Kidney glomerular epithelial cell (primary cell): ENCODE measurements around the gene FLNB.

Experiments used
- DNase-seq: peaks from one replicate; lab custom pipeline; 2025; lab: John Stamatoyannopoulos, UW

The FLNB gene

DNA sequence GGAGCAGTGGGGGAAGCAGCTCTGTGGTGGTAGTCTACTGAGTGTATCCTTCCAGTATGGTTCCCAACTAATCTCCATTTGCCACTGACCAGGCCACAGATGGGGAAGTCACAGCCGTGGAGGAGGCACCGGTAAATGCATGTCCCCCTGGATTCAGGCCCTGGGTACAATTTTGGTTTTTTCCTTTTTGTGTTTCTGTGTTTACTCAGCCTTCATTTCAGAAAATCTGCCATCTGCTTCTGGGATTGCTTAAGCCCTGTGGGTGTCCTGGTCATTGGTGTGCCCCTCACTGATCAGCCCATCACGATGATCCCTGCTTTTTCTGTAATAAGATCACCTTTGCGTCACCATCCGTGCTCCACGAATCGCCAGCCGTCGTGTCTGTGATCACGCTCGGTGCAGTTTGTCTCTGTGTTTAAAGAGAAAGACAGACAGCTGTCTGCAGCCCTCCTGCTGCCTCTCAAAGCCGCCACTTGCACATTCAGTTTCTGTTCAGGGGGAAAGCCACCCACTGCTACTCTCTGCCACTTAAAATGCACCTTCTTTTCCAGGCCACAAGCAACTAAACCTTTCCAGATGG is 133.6 kb downstream of the FLNB start:
- no peak for DNase-seq

DNA sequence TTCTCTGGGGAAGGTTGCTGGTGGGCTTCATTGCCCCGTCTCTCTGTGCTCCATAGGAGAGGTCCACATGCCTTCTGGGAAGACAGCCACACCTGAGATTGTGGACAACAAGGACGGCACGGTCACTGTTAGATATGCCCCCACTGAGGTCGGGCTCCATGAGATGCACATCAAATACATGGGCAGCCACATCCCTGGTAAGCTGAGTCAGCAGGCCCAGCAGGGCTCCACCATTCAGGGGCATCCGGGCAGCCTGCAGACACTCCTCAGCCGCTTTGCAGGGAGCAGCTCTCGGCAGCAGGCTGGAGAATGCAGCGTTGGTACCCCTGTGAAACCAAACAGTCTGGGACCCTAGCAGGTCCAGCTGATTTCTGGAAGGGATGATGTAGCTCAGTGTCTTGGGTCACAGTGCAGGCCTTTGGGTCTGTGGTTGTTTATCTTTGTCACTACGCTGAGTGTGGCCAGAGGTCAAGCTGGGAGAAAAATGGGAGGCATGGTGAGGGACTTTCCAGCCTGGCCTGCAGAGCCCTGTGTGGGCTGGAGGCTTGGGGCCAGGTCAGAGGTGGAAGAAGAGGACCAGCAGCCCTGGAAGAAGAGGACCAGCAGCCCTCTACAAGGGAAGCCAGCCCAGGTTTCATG is 135.3 kb downstream of the FLNB start:
- no peak for DNase-seq

DNA sequence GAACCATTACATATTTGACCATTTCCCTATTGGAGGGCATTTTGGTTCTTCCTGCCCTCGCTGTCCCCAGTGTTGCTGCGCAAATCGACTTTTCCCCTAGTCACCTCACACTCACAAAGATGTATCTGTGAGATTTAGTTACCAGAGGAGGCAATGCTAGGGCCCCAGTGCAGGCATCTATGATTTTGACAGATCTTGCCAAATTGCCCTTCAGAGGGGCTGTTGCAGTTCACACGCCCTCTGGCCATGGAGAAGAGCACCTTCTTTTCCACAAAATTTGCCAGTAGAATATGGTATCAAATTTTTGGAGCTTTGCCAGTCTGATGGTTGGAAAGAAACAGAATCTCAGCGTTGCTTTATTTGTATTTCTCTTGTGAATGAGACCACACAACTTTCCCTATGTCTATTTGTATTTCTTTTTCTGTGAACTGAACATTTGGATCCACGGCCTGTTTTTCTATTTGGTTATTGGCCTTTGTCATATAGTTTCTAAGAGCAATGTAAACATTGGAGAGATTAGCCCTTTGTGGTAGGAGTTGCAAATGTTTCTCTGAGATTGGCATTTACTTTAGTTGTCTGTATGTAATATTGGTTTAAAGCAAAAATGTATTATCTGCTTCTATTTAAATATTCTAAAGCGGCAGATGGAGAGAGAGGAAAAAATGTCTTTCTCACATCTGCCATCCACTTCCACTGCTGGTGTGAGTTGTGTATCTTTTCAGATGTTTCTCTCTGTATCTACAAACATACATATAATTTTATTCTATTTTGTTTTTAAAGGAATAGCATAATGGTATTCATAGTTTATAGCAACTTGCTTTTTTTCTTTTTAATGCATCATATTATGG is 136.5 kb downstream of the FLNB start:
- DNase-seq, result no peak

GRCh38 chr3:58148049-58148448 is 139.8 kb downstream of the FLNB start:
- no peak for DNase-seq

- no peak for DNase-seq
Observed at GRCh38 chr3:58150130-58150809, 142.0 kb downstream of the FLNB start.

- DNase-seq, result no peak
Observed at GRCh38 chr3:58150810-58151199, 142.6 kb downstream of the FLNB start.

GRCh38 chr3:58151637-58152036 is 143.4 kb downstream of the FLNB start:
- DNase-seq, result no peak

DNA sequence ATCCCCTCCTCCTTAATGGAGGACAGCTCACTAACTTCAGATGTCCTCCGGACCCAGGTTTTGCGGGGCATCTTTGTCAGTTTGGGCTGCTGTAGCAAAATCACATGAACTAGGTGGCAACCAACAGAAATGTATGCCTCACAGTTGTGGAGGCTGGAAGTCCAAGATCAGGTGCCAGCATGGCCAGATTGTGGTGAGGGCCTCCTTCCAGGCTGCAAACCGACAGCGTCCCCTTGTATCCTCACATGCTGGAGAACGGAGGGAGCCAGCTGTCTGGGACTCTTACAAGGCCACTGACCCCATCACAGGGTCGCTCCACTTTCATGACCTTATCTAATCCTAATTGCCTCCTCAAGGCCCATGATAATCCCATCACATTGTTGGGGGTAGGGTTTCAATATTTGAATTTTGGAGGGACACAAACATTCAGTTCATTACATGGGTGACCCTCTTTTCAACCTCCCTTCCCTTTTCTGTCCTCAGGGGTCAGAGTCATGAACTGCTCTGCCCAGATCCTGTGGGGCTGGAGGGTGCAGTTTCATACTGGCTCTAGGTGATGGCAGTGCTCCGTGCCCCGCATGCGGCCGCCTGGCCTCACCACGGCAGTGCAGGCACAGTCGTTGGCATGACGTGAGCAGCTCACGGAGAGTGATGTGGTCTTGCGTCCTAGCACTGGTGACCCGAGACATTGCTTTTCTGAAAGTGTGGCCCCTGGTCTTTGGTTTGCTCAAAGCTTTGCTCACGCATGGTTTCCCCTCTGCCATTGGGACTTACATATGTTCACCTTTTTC is 144.2 kb downstream of the FLNB start:
- DNase-seq, result no peak

- no peak for DNase-seq
Observed at GRCh38 chr3:58153371-58153770, 145.1 kb downstream of the FLNB start.

DNA sequence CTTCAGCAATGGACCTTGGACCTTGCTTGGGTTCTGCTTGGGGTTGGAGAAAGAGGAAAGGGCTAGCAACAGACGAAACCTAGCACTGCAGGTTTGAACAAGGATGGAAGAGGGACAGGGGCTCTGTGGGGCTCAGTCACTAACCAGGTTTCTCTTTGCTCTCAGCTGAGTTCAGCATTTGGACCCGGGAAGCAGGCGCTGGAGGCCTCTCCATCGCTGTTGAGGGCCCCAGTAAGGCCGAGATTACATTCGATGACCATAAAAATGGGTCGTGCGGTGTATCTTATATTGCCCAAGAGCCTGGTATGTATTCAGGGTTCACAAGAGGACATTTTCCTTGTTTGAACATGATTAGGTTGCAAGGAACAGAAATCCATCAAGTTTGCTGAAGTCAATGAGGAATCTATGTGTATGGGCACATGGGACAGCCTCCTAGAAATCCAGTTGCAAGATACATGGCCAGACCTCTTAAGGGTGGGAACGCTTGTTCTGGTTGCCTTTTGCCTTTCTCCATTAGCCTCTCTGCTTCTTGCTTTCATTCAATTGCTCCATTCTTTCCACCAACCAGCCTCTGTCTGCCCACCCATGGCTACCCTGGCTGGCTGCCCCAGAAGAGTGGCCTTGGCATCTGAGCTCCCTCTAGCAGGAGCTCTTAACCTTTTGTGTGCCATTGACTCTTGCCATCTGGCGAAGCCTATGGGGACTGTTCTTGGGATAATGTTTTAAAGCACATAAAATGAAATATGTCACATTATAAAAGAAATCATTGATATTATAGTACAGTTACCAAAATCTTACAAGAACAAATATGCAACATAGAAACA is 146.6 kb downstream of the FLNB start:
- DNase-seq, result no peak

- DNase-seq, result no peak
Observed at GRCh38 chr3:58155838-58156237, 147.6 kb downstream of the FLNB start.

GRCh38 chr3:58157700-58158099 is 149.5 kb downstream of the FLNB start:
- no peak for DNase-seq

DNA sequence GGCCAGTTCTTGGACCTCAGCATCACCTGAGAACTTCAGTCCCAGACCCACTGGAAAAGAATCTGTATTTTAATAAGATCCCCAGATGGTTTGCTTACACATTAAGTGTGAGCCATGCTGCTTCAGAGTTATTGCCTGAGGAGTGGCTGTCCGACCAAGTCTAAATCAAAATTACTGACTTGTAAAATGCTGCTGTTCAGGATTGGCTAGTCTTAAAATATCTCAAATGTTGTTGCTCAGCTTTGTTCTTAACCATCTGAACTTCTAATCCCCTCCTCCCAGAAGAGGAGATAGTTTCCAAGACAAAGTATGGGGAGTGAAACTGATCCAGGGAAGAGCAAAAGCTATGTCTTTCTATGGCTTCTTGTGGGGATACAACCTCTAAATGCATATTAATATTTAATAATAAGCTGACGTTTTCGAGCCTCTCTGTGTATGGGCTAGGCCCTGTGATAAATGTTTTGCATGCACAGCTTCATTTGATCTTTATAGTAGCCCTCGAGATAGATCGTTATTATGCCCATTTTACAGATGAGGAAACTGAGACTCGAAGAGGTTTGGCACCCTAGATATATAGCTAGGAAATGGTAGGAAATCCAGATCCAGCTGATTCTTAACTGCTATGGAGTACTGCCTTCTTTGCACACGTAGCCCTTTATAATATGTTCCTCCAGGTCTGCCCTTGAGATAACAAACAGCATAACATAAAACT is 150.4 kb downstream of the FLNB start:
- DNase-seq, result no peak

DNA sequence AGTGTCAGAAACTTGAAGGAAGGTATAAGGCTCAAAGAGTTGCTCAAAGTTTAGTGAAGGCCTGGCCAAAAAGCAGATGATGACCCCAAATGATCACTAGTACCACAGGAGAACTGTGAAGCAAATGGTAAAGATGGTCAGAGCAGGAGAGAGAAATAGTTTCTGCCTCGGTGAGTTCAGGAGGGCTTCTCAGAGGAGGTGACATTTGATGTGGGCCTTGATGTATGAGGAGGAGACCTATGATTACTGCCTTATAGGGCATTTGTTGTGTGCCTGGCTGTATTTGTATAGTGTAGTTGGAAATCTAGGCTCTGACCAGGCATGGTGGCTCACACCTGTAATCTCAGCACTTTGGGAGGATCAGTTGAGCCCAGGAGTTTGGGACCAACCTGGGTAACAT is 152.2 kb downstream of the FLNB start:
- no peak for DNase-seq

- DNase-seq, result peak; percentile 93
Observed at GRCh38 chr3:58161435-58162398, 153.5 kb downstream of the FLNB start.

DNA sequence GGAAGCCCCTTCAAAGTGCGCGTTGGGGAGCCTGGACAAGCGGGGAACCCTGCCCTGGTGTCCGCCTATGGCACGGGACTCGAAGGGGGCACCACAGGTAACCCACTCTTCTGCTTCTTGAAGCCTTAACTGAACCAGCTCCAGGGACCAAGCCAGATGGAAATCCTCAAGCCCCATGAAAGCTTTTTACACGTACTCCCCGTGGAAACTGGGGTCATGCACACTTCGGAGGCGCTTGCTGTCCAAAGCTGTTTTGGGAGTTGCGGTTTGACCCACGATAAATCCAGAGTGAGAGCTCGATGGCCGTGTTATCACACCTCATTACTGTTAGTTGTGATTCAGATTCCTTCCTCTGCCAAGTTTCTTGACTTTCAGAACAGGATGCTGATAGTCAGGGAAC is 155.0 kb downstream of the FLNB start:
- DNase-seq, result no peak

DNA sequence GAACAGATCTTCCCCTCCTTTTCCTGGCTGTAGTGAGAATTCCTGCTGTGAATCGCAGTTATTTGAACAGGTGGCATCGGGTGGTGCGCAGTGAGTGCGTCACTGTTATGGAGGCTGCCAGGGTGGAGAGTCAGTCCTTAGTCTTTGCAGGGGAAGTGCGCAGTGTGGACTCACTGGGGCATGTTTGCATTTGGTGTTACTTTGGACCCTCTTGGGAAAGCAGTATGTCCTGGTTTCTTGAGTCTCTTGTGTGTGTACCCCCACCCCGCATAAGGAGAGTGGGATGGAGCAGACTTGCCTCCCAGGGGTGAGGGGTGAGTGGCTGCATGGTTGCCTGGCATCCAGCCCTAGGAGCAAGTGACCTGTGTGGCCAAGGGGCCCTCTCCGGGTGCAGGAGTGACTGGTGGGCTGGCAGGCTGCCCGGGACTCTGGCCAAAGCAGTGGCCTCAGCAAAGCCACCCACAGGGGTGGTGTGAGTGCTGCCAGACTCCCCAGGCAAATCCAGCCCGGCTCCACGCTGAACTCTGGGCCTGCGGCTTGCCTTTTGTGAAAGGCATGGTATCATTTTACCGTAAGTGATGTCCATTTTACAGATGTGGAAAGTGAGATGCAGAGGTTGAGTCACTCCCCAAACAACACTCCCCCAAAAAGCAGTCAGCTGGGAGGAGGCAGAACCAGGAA is 156.1 kb downstream of the FLNB start:
- DNase-seq, result peak; percentile 70
